ENCODE results near the gene PTF1A.

Gene PTF1A

GRCh38 chr10:23187155-23187554 lies 5.0 kb upstream of the PTF1A start:
- no peak for DNase-seq

GRCh38 chr10:23189024-23189423 lies 3.1 kb upstream of the PTF1A start:
- DNase-seq = no peak

GRCh38 chr10:23190872-23191763 lies 994 bp upstream of the PTF1A start:
- no peak for DNase-seq

GRCh38 chr10:23192712-23193434 lies 761 bp downstream of the PTF1A start:
- DNase-seq = no peak

GRCh38 chr10:23193435-23194074 lies 1.4 kb downstream of the PTF1A start:
- DNase-seq = no peak

- DNase-seq = no peak
Measured at GRCh38 chr10:23194471-23194965, 2.4 kb downstream of the PTF1A start.

GRCh38 chr10:23194966-23195845 lies 3.1 kb downstream of the PTF1A start:
- no peak for DNase-seq

- no peak for DNase-seq
Measured at GRCh38 chr10:23195846-23196600, 3.9 kb downstream of the PTF1A start.

- DNase-seq = no peak
Measured at GRCh38 chr10:23196915-23197314, 4.8 kb downstream of the PTF1A start.

- no peak for DNase-seq
Measured at GRCh38 chr10:23197416-23197861, 5.3 kb downstream of the PTF1A start.

GRCh38 chr10:23198610-23198939 lies 6.5 kb downstream of the PTF1A start:
- no peak for DNase-seq

GRCh38 chr10:23198940-23199767 lies 7.0 kb downstream of the PTF1A start:
- no peak for DNase-seq

- no peak for DNase-seq
Measured at GRCh38 chr10:23199768-23200511, 7.8 kb downstream of the PTF1A start.

GRCh38 chr10:23200586-23200985 lies 8.5 kb downstream of the PTF1A start:
- DNase-seq = no peak

- no peak for DNase-seq
Measured at GRCh38 chr10:23200997-23201652, 9.0 kb downstream of the PTF1A start.

GRCh38 chr10:23201837-23202236 lies 9.7 kb downstream of the PTF1A start:
- no peak for DNase-seq

GRCh38 chr10:23202779-23203178 lies 10.7 kb downstream of the PTF1A start:
- no peak for DNase-seq

GRCh38 chr10:23203369-23204325 lies 11.5 kb downstream of the PTF1A start:
- no peak for DNase-seq

Data from suppressor macrophage (primary cell).